Osteoblast (primary cell): ENCODE results near the gene SH2D4B. TPM values are rescaled to one million over a fixed set of nuclear protein-coding genes. Genes with fewer than 3 reads are reported as not detected.

Experiments used
- DNase-seq: peaks from one replicate; pipeline ENCODE4 v3.0.0; 2011; ENCODE audit warnings: low spot score, mixed read lengths; ENCODE audit not compliant: insufficient read length; ENCODE audit errors: missing footprints
- H2AFZ ChIP-seq: 2 replicates; pipeline ENCODE4 v1.6.0; 2011; ENCODE audit warnings: mild to moderate bottlenecking, low read length
- H3K27ac ChIP-seq: 2 replicates; pipeline ENCODE4 v1.5.1; 2011; ENCODE audit warnings: mild to moderate bottlenecking, low read depth, low read length, moderate library complexity
- H3K27me3 ChIP-seq: 2 replicates; pipeline ENCODE4 v1.6.0; 2012; ENCODE audit warnings: mild to moderate bottlenecking, control low read depth, inconsistent platforms, low read length, moderate library complexity; ENCODE audit not compliant: insufficient read depth
- H3K36me3 ChIP-seq: 2 replicates; pipeline ENCODE4 v1.5.1; 2011; ENCODE audit warnings: mild to moderate bottlenecking, low read length, control low read depth, moderate library complexity; ENCODE audit not compliant: insufficient read depth
- H3K4me1 ChIP-seq: 2 replicates; pipeline ENCODE4 v1.5.1; 2011; ENCODE audit warnings: mild to moderate bottlenecking, low read length, control low read depth, moderate library complexity; ENCODE audit not compliant: insufficient read depth
- H3K4me2 ChIP-seq: 2 replicates; pipeline ENCODE4 v1.6.0; 2011; ENCODE audit warnings: mild to moderate bottlenecking, low read length; ENCODE audit not compliant: insufficient read depth
- H3K4me3 ChIP-seq: fragments of 200-600 bp; sonication (generic); 3 replicates; pipeline ENCODE4 v1.5.1; 2012; ENCODE audit warnings: mild to moderate bottlenecking, low read length, inconsistent platforms; ENCODE audit not compliant: insufficient read depth
- H3K79me2 ChIP-seq: 2 replicates; pipeline ENCODE4 v1.6.0; 2012; ENCODE audit warnings: mild to moderate bottlenecking, low read length, control low read depth, inconsistent platforms; ENCODE audit not compliant: insufficient read depth
- H3K9me3 ChIP-seq: 2 replicates; pipeline ENCODE4 v1.5.1; 2011; ENCODE audit warnings: low read depth, low read length, control low read depth
- H4K20me1 ChIP-seq: 2 replicates; pipeline ENCODE4 v1.6.0; 2012; ENCODE audit warnings: mild to moderate bottlenecking, low read length, control low read depth; ENCODE audit not compliant: insufficient read depth
- CTCF ChIP-seq: IDR thresholded peaks from 2 replicates; pipeline ENCODE4 v1.5.1; 2011; ENCODE audit warnings: mild to moderate bottlenecking, low read depth, low read length, moderate library complexity; ENCODE audit errors: extremely low read depth
- total RNA-seq: library from RNA; depleted of rRNA; stranded (reverse); fragments of >200 nt; gene quantifications from 2 replicates; pipeline ENCODE4 v1.2.3, GENCODE V29; 2012

Gene SH2D4B
- total RNA-seq, 1 donor = under 0.01 TPM

- no peaks in the 10 kb centered on the region for H3K9me3 ChIP-seq
These were observed 17.7 kb downstream of the SH2D4B start for GRCh38 chr10:80555415-80555814.

GRCh38 chr10:80561950-80562349 is 24.2 kb downstream of the SH2D4B start:
- H3K36me3 ChIP-seq = no peaks in the 10 kb centered on the region
- H4K20me1 ChIP-seq = no peaks in the 10 kb centered on the region
- no peak for TF ChIP-seq CTCF
- H3K27ac ChIP-seq = no peak overlapping the region
- H3K4me2 ChIP-seq = no peak overlapping the region
- DNase-seq = no peak
- no peak overlapping the region for H2AFZ ChIP-seq
- H3K4me3 ChIP-seq = no peak overlapping the region
- no peaks in the 10 kb centered on the region for H3K27me3 ChIP-seq
- no peaks in the 10 kb centered on the region for H3K9me3 ChIP-seq
- no peaks in the 10 kb centered on the region for H3K4me1 ChIP-seq
- no peaks in the 10 kb centered on the region for H3K79me2 ChIP-seq

More at GRCh38 chr10:80555415-80555814, 17.7 kb downstream of the SH2D4B start:
- no peaks in the 10 kb centered on the region for H4K20me1 ChIP-seq
- H3K36me3 ChIP-seq = no peaks in the 10 kb centered on the region
- H3K4me3 ChIP-seq = no peak overlapping the region
- H3K27ac ChIP-seq = no peak overlapping the region
- H3K4me2 ChIP-seq = no peak overlapping the region
- no peaks in the 10 kb centered on the region for H3K4me1 ChIP-seq
- no peak for DNase-seq
- H2AFZ ChIP-seq = no peak overlapping the region
- H3K79me2 ChIP-seq = no peaks in the 10 kb centered on the region
- no peak for TF ChIP-seq CTCF
- H3K27me3 ChIP-seq = no peaks in the 10 kb centered on the region

GRCh38 chr10:80567292-80567691 is 29.6 kb downstream of the SH2D4B start:
- no peak overlapping the region for H3K4me2 ChIP-seq
- no peaks in the 10 kb centered on the region for H3K36me3 ChIP-seq
- H3K27ac ChIP-seq = no peak overlapping the region
- no peak for TF ChIP-seq CTCF
- no peaks in the 10 kb centered on the region for H3K79me2 ChIP-seq
- no peak overlapping the region for H3K4me3 ChIP-seq
- H4K20me1 ChIP-seq = no peaks in the 10 kb centered on the region
- H3K9me3 ChIP-seq = no peaks in the 10 kb centered on the region
- no peak overlapping the region for H2AFZ ChIP-seq
- H3K27me3 ChIP-seq = no peaks in the 10 kb centered on the region
- DNase-seq = no peak
- H3K4me1 ChIP-seq = no peaks in the 10 kb centered on the region

GRCh38 chr10:80569131-80569895 is 31.6 kb downstream of the SH2D4B start:
- Histone ChIP-seq H3K4me2 (no peak overlapping the region), H3K27me3 (no peaks in the 10 kb centered on the region), H4K20me1 (no peaks in the 10 kb centered on the region), H3K9me3 (no peaks in the 10 kb centered on the region), H3K79me2 (no peaks in the 10 kb centered on the region), H3K4me1 (no peaks in the 10 kb centered on the region), H3K36me3 (no peaks in the 10 kb centered on the region), H3K27ac (no peak overlapping the region), H2AFZ (no peak overlapping the region), H3K4me3 (no peak overlapping the region)
- no peak for TF ChIP-seq CTCF
- no peak for DNase-seq
